ENCODE results near the gene GLI1.

DNA sequence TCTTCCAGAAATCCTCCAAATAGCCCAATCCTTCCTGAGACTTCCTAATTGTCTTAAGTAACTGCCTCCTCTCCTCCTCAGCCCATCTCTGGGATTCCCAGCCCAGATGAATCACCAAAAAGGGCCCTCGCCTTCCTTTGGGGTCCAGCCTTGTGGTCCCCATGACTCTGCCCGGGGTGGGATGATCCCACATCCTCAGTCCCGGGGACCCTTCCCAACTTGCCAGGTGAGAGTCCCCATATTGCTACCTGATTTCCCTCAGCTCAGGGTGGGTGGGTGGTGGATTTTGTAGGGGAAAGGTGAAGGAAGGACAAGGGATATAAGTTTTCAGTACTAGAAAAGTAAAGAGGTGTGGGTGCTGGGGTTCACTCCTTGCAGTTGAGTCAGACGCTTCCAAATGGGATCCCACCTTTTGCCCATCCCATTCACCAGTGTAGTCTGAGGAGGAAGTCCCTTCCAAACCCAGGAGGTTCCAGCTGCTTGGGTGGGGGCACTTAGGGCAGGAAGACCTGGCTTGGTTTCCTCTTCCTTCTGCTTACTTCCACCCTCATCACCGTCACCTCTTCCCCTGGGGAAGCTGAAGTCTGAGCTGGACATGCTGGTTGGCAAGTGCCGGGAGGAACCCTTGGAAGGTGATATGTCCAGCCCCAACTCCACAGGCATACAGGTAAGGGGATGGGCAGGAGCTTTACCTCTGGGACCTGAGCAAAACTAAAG lies 5.6 kb downstream of the GLI1 start:
- TF ChIP-seq POLR2A (IDR thresholded peaks at IDR 0.05; ENCODE audit: low read depth, low read length) = no peak
- TF ChIP-seq TAF1 (IDR thresholded peaks at IDR 0.05; ENCODE audit: borderline replicate concordance, low read depth, low read length) = no peak

Data from GM12892 (cell line).